WTC11 (cell line): ENCODE results near the gene RHOV. TPM values are rescaled to one million over a fixed set of nuclear protein-coding genes. Genes with fewer than 3 reads are reported as not detected.
A peak's percentile ranks its signal among the peaks of the same experiment; 100 is the strongest.

Experiments
- ATF1 ChIP-seq: sonication (generic); formaldehyde crosslinking; IDR thresholded peaks from 2 replicates; pipeline ENCODE4 v1.8.1; 2023; ENCODE audit warnings: mild to moderate bottlenecking, moderate library complexity, missing genetic modification reagents
- ELF4 ChIP-seq: sonication (generic); formaldehyde crosslinking; IDR thresholded peaks from 2 replicates; pipeline ENCODE4 v1.8.1; 2022; ENCODE audit warnings: low read depth, mild to moderate bottlenecking, moderate library complexity, missing genetic modification reagents
- EMX1 ChIP-seq: fragments of 250-450 bp; sonication (Bioruptor Pico); IDR thresholded peaks from 2 replicates; pipeline ENCODE4 v1.8.0; 2021; ENCODE audit warnings: mild to moderate bottlenecking
- ETV6 ChIP-seq: sonication (generic); formaldehyde crosslinking; IDR thresholded peaks from 2 replicates; pipeline ENCODE4 v1.8.1; 2022; ENCODE audit warnings: mild to moderate bottlenecking, missing genetic modification reagents
- FOXJ3 ChIP-seq: sonication (generic); formaldehyde crosslinking; IDR thresholded peaks from 2 replicates; pipeline ENCODE4 v1.9.0; 2021; ENCODE audit warnings: missing genetic modification reagents, mild to moderate bottlenecking, borderline replicate concordance
- FOXK1 ChIP-seq: sonication (generic); formaldehyde crosslinking; IDR thresholded peaks from 2 replicates; pipeline ENCODE4 v1.8.0; 2022; ENCODE audit warnings: mild to moderate bottlenecking, moderate library complexity, missing genetic modification reagents
- FOXP1 ChIP-seq: sonication (generic); formaldehyde crosslinking; IDR thresholded peaks from 2 replicates; pipeline ENCODE4 v1.8.0; 2022; ENCODE audit warnings: missing genetic modification reagents, mild to moderate bottlenecking, moderate library complexity, borderline replicate concordance
- GRHL2 ChIP-seq: fragments of 250-450 bp; sonication (Bioruptor Pico); IDR thresholded peaks from 2 replicates; pipeline ENCODE4 v1.8.0; 2022; ENCODE audit warnings: mild to moderate bottlenecking, moderate library complexity; ENCODE audit not compliant: insufficient replicate concordance, severe bottlenecking
- GTF2I ChIP-seq: fragments of 250-450 bp; sonication (Bioruptor Pico); conservative IDR thresholded peaks from 2 replicates; pipeline ENCODE4 v1.4.0; 2021; ENCODE audit warnings: mild to moderate bottlenecking
- HMGA2 ChIP-seq: fragments of 250-450 bp; sonication (Bioruptor Pico); IDR thresholded peaks from 2 replicates; pipeline ENCODE4 v1.4.0; 2021; ENCODE audit warnings: mild to moderate bottlenecking, moderate library complexity
- IRF2 ChIP-seq: sonication (generic); formaldehyde crosslinking; IDR thresholded peaks from 2 replicates; pipeline ENCODE4 v1.8.0; 2022; ENCODE audit warnings: low read depth, missing genetic modification reagents, borderline replicate concordance
- JAZF1 ChIP-seq: fragments of 250-450 bp; sonication (Bioruptor Pico); IDR thresholded peaks from 2 replicates; pipeline ENCODE4 v1.9.0; 2021; ENCODE audit warnings: moderate library complexity, mild to moderate bottlenecking, inconsistent platforms
- JUN ChIP-seq: sonication (generic); formaldehyde crosslinking; IDR thresholded peaks from 2 replicates; pipeline ENCODE4 v1.8.0; 2023; ENCODE audit warnings: mild to moderate bottlenecking, missing genetic modification reagents
- MYBL2 ChIP-seq: sonication (generic); formaldehyde crosslinking; IDR thresholded peaks from 2 replicates; pipeline ENCODE4 v1.8.1; 2023; ENCODE audit warnings: mild to moderate bottlenecking, moderate library complexity, missing genetic modification reagents
- NFE2L1 ChIP-seq: sonication (generic); formaldehyde crosslinking; IDR thresholded peaks from 2 replicates; pipeline ENCODE4 v1.8.1; 2023; ENCODE audit warnings: missing genetic modification reagents
- NR1H2 ChIP-seq: sonication (generic); formaldehyde crosslinking; IDR thresholded peaks from 2 replicates; pipeline ENCODE4 v1.9.0; 2021; ENCODE audit warnings: mild to moderate bottlenecking, moderate library complexity, missing genetic modification reagents
- NR2C2 ChIP-seq: sonication (generic); formaldehyde crosslinking; IDR thresholded peaks from 2 replicates; pipeline ENCODE4 v1.8.0; 2022; ENCODE audit warnings: mild to moderate bottlenecking, missing genetic modification reagents
- NR3C1 ChIP-seq: sonication (generic); formaldehyde crosslinking; conservative IDR thresholded peaks from 2 replicates; pipeline ENCODE4 v1.8.1; 2023; ENCODE audit warnings: low read depth, mild to moderate bottlenecking, missing genetic modification reagents
- PRRX2 ChIP-seq: fragments of 250-450 bp; sonication (Bioruptor Pico); IDR thresholded peaks from 2 replicates; pipeline ENCODE4 v1.8.0; 2021; ENCODE audit warnings: mild to moderate bottlenecking
- RORB ChIP-seq: fragments of 250-450 bp; sonication (Bioruptor Pico); IDR thresholded peaks from 2 replicates; pipeline ENCODE4 v1.9.0; 2021; ENCODE audit warnings: mild to moderate bottlenecking
- SMAD4 ChIP-seq: sonication (generic); formaldehyde crosslinking; IDR thresholded peaks from 2 replicates; pipeline ENCODE4 v1.8.0; 2022; ENCODE audit warnings: mild to moderate bottlenecking, missing genetic modification reagents
- SP1 ChIP-seq: sonication (generic); formaldehyde crosslinking; conservative IDR thresholded peaks from 2 replicates; pipeline ENCODE4 v1.8.1; 2022; ENCODE audit warnings: missing genetic modification reagents
- TCF7 ChIP-seq: sonication (generic); formaldehyde crosslinking; IDR thresholded peaks from 2 replicates; pipeline ENCODE4 v1.8.0; 2022; ENCODE audit warnings: mild to moderate bottlenecking, low read depth, missing genetic modification reagents, moderate library complexity
- USF1 ChIP-seq: sonication (generic); formaldehyde crosslinking; IDR thresholded peaks from 2 replicates; pipeline ENCODE4 v1.8.0; 2022; ENCODE audit warnings: mild to moderate bottlenecking, missing genetic modification reagents
- USF2 ChIP-seq: sonication (generic); formaldehyde crosslinking; IDR thresholded peaks from 2 replicates; pipeline ENCODE4 v1.8.1; 2023; ENCODE audit warnings: mild to moderate bottlenecking, missing genetic modification reagents, moderate library complexity
- ZBTB21 ChIP-seq: sonication (generic); formaldehyde crosslinking; IDR thresholded peaks from 2 replicates; pipeline ENCODE4 v1.8.1; 2023; ENCODE audit warnings: mild to moderate bottlenecking, missing genetic modification reagents, borderline replicate concordance
- ZNF232 ChIP-seq: sonication (generic); formaldehyde crosslinking; IDR thresholded peaks from 2 replicates; pipeline ENCODE4 v1.8.0; 2022; ENCODE audit warnings: mild to moderate bottlenecking, missing genetic modification reagents
- ZNF416 ChIP-seq: fragments of 250-450 bp; sonication (Bioruptor Pico); IDR thresholded peaks from 2 replicates; pipeline ENCODE4 v1.9.0; 2021; ENCODE audit warnings: mild to moderate bottlenecking, inconsistent platforms
- ZNF512 ChIP-seq: sonication (generic); formaldehyde crosslinking; IDR thresholded peaks from 2 replicates; pipeline ENCODE4 v1.8.1; 2022; ENCODE audit warnings: missing genetic modification reagents, borderline replicate concordance
- ZSCAN18 ChIP-seq: fragments of 250-450 bp; sonication (Bioruptor Pico); IDR thresholded peaks from 2 replicates; pipeline ENCODE4 v2.1.2; 2022; ENCODE audit warnings: mild to moderate bottlenecking, moderate library complexity
- total RNA-seq: library from RNA; stranded (reverse); gene quantifications from 3 replicates; pipeline ENCODE4 v1.2.3, GENCODE V29; 2021
- TF ChIP-seq, protein P1 (sequence below): fragments of 200-600 bp; IDR thresholded peaks from 2 replicates; pipeline ENCODE4 v1.8.0; 2022; ENCODE audit warnings: antibody characterized with exemption
- TF ChIP-seq, protein P2 (sequence below): sonication (generic); formaldehyde crosslinking; IDR thresholded peaks from 2 replicates; pipeline ENCODE4 v1.8.0; 2022; ENCODE audit warnings: mild to moderate bottlenecking, missing genetic modification reagents
- TF ChIP-seq, protein P3 (sequence below): sonication (generic); formaldehyde crosslinking; IDR thresholded peaks from 2 replicates; pipeline ENCODE4 v1.8.1; 2022; ENCODE audit warnings: low read depth, mild to moderate bottlenecking, moderate library complexity, missing genetic modification reagents, borderline replicate concordance

The RHOV gene
- total RNA-seq, 1 experiment from 2014 or later: 5.0 TPM

- TF ChIP-seq, protein P1, sequence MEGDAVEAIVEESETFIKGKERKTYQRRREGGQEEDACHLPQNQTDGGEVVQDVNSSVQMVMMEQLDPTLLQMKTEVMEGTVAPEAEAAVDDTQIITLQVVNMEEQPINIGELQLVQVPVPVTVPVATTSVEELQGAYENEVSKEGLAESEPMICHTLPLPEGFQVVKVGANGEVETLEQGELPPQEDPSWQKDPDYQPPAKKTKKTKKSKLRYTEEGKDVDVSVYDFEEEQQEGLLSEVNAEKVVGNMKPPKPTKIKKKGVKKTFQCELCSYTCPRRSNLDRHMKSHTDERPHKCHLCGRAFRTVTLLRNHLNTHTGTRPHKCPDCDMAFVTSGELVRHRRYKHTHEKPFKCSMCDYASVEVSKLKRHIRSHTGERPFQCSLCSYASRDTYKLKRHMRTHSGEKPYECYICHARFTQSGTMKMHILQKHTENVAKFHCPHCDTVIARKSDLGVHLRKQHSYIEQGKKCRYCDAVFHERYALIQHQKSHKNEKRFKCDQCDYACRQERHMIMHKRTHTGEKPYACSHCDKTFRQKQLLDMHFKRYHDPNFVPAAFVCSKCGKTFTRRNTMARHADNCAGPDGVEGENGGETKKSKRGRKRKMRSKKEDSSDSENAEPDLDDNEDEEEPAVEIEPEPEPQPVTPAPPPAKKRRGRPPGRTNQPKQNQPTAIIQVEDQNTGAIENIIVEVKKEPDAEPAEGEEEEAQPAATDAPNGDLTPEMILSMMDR: no peak
- TF ChIP-seq NFE2L1 (CRISPR knock-in tag) (0 out of 2 replicates have a peak, but pooled peaks have one; percentile 39), ELF4 (CRISPR knock-in tag) (peak; percentile 86; the same call in 1 of the 2 replicates), FOXJ3 (CRISPR knock-in tag) (no peak), ZBTB21 (CRISPR knock-in tag) (no peak), ZSCAN18 (no peak), USF2 (CRISPR knock-in tag) (no peak), JUN (CRISPR knock-in tag) (peak; percentile 59; the same call in 1 of the 2 replicates), GTF2I (CRISPR knock-in tag) (no peak), NR2C2 (CRISPR knock-in tag) (no peak), ZNF512 (CRISPR knock-in tag) (no peak), ATF1 (CRISPR knock-in tag) (no peak), JAZF1 (CRISPR knock-in tag) (no peak), NR1H2 (CRISPR knock-in tag) (no peak), GRHL2 (no peak), RORB (CRISPR knock-in tag) (no peak), NR3C1 (CRISPR knock-in tag) (no peak), TCF7 (no peak), SP1 (CRISPR knock-in tag) (peak; percentile 75), FOXP1 (CRISPR knock-in tag) (peak; percentile 60), HMGA2 (no peak), MYBL2 (CRISPR knock-in tag) (no peak), ETV6 (CRISPR knock-in tag) (no peak; the same call in 1 of the 2 replicates), SMAD4 (CRISPR knock-in tag) (no peak), ZNF232 (CRISPR knock-in tag) (no peak), USF1 (CRISPR knock-in tag) (peak; percentile 47; the same call in 1 of the 2 replicates), PRRX2 (CRISPR knock-in tag) (no peak), IRF2 (CRISPR knock-in tag) (no peak), EMX1 (no peak), FOXK1 (CRISPR knock-in tag) (peak; percentile 69), ZNF416 (CRISPR knock-in tag) (no peak)
- TF ChIP-seq, protein P2, sequence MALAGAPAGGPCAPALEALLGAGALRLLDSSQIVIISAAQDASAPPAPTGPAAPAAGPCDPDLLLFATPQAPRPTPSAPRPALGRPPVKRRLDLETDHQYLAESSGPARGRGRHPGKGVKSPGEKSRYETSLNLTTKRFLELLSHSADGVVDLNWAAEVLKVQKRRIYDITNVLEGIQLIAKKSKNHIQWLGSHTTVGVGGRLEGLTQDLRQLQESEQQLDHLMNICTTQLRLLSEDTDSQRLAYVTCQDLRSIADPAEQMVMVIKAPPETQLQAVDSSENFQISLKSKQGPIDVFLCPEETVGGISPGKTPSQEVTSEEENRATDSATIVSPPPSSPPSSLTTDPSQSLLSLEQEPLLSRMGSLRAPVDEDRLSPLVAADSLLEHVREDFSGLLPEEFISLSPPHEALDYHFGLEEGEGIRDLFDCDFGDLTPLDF (CRISPR knock-in tag): no peak
- TF ChIP-seq, protein P3, sequence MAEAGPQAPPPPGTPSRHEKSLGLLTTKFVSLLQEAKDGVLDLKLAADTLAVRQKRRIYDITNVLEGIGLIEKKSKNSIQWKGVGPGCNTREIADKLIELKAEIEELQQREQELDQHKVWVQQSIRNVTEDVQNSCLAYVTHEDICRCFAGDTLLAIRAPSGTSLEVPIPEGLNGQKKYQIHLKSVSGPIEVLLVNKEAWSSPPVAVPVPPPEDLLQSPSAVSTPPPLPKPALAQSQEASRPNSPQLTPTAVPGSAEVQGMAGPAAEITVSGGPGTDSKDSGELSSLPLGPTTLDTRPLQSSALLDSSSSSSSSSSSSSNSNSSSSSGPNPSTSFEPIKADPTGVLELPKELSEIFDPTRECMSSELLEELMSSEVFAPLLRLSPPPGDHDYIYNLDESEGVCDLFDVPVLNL: peak; percentile 77; the same call in 1 of the 2 replicates
These were observed 29.9 kb downstream of the RHOV start, which contains the start of gene SPINT1 (continued) for GRCh38 chr15:40843885-40844695.
